OCI-LY3 (cell line): ENCODE results near the gene FLG.

Source experiments
- EZH2phosphoT487 ChIP-seq: fragments of 200-600 bp; shearing (Covaris generic); IDR thresholded peaks from 2 replicates; pipeline ENCODE4 v1.6.1; 2018; ENCODE audit warnings: antibody characterized with exemption, mixed run types, low read depth
- TF ChIP-seq, protein P1 (sequence below): fragments of 200-600, 300-600 bp; sonication (generic); IDR thresholded peaks from 2 replicates; pipeline ENCODE4 v1.5.1; 2014; ENCODE audit warnings: antibody characterized with exemption, low read length, low read depth

DNA sequence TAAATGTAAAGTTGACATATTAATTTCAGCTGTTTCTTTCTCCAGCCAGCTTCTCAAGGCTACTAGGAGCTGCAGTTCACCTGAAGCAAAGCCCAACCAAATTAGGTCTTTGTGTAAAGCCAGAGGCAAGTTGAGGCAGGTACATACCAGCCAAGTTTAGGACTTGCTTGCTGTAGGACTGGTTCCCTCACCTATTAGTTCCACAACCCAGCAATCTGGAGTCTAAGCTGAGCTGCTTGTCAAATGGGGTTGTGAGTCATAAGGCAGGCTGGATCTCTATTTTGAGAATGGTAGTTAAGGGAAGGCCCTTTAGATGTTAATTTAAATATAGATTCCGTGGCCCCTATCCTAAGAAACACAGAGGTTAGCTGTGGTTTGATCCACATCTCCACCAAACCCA is 42.4 kb upstream of the FLG start:
- TF ChIP-seq, protein P1, sequence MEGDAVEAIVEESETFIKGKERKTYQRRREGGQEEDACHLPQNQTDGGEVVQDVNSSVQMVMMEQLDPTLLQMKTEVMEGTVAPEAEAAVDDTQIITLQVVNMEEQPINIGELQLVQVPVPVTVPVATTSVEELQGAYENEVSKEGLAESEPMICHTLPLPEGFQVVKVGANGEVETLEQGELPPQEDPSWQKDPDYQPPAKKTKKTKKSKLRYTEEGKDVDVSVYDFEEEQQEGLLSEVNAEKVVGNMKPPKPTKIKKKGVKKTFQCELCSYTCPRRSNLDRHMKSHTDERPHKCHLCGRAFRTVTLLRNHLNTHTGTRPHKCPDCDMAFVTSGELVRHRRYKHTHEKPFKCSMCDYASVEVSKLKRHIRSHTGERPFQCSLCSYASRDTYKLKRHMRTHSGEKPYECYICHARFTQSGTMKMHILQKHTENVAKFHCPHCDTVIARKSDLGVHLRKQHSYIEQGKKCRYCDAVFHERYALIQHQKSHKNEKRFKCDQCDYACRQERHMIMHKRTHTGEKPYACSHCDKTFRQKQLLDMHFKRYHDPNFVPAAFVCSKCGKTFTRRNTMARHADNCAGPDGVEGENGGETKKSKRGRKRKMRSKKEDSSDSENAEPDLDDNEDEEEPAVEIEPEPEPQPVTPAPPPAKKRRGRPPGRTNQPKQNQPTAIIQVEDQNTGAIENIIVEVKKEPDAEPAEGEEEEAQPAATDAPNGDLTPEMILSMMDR: no peak
- TF ChIP-seq EZH2phosphoT487: no peak
